ENCODE data around the gene ISG15.
"Not testable (repeated sequence)": the region's sequence is repeated elsewhere in the genome, so short reads cannot be mapped to it uniquely, and the experiment has no call there.

Gene ISG15

DNA sequence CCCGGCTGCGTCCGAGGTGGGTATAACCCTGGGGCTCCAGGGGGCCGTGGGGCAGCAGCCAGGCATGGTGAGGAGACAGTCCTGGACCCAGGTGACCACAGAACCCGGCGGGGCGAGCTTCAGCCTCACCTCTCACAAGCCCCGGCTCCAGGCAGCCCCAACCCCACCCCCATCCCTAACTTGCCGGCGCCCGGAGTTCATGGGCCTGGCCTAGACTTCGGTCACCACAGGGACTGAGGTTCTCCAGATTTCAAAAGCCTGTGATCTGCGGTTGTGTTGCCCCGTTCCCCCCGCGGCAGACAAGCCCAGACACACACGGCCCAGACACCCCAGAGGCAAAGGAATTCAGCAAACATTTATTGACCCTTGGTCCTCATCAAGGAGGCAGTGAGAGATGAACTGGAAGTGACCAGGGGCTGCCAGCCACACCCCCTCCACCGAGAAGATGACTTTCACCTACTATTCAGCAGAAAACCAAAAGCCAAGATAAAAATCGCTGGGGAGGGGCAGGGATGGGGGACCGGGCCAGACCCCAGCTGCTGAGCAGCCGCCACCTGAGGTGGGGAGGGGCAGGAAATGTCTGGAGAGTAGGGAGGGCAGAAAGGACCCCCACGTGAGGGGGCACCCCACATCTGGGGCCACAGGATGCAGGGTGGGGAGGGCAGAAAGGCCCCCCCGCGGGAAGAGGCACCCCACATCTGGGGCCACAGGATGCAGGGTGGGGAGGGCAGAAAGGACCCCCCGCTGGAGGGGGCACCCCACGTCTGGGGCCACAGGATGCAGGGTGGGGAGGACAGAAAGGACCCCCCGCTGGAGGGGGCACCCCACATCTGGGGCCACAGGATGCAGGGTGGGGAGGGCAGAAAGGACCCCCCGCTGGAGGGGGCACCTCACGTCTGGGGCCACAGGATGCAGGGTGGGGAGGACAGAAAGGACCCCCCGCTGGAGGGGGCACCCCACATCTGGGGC is 17.3 kb upstream of the ISG15 start:
- DNase-seq (ENCODE audit: low spot score) = peak; percentile 11

DNA sequence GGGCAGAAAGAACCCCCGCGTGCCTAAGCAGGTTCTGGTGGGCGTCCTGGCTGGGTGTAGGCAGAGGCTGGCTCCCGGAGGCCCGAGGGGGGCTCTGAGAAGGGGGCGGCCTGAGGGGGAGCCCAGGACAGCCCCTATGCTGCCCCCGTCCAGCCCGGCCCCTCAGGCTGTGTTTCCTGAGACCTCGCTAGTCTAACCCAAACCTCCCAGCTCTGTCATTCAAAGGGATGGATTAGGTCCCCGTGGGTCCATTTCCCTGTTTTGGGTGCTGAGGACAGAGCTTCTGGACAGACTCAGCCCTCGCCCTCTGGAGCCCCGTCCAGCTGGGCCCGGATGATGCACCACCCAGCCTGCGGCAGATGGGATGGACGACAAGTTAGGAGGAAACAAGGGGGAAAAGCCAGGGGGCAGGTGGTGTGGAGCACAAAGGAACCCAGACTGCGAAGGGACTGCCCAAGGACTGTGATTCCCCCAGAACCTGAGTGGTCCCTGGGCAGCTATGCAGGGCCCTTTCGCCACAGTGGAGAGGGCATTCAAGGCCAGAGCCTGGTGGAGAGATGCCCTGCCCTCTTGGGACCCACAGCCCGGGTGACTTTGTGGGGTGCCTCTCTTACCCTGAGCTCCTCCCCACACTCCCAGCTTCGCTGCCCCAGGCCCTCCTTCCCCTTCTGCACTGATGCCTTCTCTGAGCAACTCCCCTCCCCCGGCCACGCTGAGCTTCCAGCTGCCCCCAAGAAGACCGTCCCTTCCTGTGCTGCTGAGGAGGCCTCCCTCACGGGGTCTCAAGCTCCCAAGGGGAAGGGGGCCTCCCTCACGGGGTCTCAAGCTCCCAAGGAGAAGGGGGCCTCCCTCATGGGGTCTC is 16.2 kb upstream of the ISG15 start:
- peak; percentile 11 for DNase-seq (ENCODE audit: low spot score)

DNA sequence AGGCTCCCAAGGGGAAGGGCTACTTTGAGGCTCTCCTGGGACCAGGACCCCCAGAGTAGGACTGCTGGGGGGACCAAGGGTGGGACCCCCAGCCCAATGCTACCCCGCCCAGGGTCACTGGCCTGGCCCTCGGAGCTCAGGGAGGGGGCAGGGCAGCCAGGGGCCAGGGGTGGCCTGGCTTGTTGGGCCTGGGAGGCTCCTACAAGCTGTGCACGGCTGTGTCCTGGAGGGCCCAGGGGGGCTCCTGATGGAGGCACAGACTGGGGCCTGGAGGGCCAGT is 15.6 kb upstream of the ISG15 start:
- DNase-seq (ENCODE audit: low spot score) = peak; percentile 13

DNA sequence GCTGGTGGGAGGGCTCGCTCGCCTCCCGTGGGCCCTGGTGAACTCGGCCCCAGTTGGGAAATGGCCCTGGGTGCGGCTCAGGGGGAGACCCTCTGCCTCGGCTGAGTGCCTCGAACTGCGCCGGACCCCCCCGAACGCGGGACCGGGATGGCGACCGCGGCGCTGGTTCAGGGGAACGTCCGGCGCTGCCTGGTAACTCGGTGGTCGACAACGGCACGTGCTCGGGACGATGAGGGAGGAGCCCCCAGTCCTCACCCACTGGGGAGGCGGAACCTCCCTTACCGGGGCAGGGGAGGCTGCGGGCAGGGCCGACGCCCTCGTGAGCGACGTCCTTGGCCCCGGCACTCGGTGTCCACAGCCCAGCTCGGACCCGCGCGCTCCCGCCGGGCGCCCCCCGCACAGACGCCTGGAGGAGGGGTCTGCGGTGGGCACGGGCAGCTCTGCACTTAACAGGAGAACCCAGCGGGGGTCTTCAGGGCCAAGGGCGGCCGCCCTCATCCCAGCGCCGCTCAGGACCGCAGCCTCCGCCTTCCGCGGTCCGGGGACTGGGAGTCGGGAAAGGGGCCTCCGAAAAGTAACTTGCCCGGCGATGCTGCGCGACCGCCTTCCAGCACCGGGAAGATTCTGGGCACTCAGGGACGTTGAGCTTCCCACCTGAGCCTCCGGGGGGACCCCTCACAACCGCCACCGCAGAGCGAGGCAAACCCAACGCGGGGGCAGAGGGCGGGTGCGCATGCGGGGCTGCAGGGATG is 15.1 kb upstream of the ISG15 start:
- DNase-seq (ENCODE audit: low spot score) = peak; percentile 45

DNA sequence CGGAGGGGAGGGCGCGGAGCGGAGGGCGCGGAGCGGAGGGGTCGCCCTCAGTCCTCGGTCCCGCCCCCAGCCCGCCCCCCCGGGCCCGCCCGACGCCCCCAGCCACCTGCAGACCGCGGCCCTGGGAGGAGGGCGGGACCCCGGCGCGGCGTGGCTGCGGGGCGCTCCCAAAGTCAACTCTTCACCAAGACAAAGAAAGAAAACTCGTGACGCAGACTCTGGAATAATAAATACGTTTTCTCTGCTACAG is 14.6 kb upstream of the ISG15 start:
- no peak for DNase-seq (ENCODE audit: low spot score)

DNA sequence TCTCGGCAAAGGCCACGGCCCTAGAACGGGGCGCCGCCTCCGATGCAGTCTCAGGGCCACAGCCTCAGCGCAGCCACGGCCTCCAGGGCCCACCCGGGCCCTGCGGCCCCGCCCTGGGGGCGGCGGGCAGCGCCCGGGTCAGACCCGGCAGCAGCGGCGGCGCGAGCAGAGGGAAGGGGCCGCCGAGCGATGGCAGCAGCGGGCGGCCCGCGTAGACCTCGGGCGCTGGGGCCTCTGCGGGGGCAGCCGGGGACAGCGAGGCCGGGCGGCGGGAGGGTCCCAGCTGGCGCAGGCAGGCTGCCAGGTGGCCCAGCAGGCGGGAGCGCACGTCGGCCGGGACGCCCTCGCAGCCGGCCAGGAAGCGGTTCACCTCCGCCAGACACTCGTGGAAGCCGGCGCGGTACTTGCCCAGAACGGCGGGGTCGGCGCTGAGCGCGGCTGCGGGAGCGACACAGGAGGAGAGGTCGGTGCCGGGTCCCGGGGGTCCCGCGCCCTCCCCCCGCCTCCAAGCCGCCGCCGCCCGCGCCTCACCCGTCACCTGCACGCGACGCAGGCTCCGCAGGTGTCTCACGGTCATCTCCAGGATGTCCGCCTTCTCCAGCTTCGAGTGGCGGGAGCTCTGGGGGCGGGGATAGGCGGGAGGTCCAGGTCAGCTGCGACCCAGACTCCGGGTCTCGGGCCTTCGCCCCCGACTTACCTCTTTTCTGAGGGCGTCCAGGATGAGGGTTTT is 14.1 kb upstream of the ISG15 start:
- peak; percentile 59 for DNase-seq (ENCODE audit: low spot score)

DNA sequence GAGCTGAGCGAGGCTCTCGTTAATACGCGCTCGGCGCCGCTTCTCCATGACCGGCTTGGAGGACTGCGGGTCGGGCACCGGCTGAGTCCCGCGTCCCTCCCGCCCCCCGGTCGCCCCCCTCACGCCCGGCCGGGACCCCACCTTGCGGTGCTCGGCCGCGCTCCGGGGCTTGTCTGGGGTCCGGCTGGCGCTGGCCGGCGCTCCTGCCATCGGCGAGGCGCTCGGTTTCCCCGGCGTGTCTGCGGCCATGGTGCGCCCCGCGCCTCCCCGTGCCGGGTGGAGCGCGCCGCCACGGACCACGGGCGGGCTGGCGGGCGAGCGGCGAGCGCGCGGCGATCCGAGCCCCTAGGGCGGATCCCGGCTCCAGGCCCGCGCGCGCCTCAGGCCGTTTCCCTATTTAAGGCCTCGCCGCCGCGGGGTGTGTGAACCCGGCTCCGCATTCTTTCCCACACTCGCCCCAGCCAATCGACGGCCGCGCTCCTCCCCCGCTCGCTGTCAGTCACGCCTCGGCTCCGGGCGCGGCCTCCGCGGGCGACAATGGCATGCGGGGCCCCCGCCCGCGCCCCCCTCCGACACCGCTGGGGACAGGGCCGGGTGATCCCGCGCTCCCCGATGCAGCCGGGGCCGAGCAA is 13.5 kb upstream of the ISG15 start, which contains the start of gene HES4:
Gene HES4, minus strand, starts transcription at position 373 of the 632 bp plus-strand sequence. Its CDS starts 124 bp downstream, at position 249.
- peak; percentile 90 for DNase-seq (ENCODE audit: low spot score)

DNA sequence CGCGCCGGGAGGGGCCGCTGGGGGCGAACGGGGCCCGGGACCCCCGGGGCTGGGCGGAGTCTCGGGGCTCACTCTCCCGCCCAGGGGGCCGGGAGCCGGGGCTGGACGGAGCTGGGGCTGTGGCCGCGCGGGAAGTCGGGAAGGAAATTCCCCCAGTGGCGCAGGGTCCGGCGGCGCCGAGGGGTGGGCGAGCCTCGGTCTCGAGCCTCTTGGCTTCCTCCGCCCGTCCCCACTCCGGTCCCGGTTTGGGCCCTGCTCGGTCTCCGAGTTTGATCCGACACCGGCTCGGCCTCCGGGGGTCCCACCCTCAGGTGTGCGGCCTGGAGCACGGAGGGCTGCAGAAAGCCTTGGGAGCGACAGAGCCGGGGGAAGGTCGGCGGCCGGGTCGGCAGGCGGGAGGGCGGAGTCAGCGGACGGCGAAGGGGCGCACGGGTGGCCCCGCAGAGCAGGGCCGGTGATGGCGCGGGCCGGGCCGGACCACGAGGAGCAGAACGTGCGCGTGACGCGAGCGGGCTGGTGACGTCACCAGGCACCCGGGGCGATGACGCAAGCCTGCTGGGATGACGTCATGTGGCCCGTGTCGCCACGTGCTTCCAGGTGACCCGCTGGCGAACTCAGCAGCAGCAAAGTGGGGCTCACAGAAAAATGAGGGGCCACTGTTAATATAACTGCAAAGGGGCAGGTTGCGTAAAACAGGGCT is 12.8 kb upstream of the ISG15 start:
- peak; percentile 81 for DNase-seq (ENCODE audit: low spot score)

DNA sequence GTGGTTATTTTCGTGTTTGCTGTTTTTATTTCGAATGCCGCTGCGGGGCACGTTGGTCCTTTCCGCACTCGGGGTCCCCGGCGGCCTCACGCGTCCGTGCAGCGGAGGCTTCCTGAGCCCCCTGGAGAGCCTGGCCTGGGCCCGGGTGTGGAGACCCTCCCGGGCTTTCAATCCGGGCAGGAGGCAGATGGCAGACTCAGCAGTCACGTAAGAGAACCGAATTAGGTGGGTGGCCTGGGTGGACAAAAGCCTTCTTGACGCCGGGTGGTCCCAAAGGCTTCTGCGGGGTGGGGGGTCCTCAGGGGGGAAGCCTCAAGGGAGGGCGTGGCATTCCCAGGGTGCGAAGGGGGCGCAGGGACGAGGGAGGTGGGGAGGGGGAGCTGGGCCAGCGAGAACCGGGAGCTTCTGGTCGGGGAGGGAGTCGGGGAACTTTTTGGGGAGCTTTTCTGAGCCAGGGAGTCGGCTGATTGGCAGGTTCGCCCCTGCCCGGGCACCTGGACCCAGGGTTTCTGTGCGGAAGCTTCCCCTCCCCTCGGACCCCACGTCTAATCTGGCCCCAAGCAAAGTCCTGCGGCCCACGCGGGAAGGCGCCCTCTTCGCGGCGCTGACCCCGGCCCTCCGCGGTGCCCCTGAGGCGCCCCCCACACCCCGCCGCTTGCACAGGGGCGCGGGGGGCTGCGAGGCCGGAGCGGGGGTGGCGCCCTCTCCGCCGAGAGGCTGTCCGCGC is 12.1 kb upstream of the ISG15 start:
- DNase-seq (ENCODE audit: low spot score) = peak; percentile 51

DNA sequence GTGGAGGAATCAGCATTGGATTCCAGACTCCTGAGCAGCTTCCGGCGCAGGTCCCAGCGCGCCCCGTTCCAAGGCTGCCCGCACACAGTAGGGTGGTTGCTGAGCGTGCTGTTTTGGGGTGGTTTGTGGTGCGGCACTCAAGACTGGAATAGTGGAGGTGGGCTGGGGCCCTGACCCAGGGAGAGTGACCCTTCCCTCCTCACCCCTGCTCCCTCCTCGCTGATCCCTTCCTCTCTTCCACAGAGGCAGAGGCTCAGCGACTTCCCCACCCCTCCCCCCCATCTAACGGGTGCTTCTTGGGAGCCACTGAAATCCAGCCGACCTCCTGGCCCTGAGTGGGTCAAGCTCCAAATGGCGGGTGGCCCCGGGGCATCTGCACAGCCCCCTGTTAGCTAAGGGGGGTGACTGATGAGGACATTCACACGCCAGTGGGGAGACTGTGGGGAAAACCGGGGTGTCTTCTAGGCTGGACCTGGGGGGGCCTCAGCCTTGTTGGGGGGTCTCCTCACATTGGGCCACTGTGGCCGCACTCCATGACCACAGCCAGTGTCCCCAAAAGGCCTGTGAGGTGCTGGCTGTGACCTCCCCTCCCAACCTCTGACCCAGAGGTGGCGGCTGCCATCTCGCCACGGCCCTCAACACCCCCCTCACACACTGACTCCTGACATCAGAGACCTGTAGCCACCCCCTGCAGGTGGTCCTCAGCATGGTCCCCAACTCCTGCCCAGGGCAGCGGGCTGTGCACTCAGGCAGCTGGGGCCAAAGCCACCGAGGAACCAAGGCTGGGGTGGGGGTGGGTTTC is 9.5 kb upstream of the ISG15 start:
- no peak for DNase-seq (ENCODE audit: low spot score)

DNA sequence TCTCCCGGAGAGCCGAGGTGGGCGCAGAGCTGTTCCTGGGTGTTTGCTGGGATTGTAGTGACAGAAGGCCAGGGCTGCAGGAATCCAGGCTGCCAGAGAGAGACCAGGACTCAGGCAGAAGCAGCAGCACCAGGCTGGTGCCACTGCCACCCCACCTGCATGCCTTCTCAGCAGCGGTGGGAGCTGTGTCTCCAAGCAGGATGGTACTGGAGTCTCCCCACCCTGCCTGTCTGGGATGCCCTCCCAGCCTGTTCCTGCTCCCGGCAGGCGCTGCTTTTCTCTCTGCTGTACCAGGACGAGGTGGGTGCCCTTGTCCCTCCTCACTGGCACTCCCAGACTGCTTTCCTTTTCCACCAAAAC is 8.9 kb upstream of the ISG15 start:
- DNase-seq (ENCODE audit: low spot score) = no peak

DNA sequence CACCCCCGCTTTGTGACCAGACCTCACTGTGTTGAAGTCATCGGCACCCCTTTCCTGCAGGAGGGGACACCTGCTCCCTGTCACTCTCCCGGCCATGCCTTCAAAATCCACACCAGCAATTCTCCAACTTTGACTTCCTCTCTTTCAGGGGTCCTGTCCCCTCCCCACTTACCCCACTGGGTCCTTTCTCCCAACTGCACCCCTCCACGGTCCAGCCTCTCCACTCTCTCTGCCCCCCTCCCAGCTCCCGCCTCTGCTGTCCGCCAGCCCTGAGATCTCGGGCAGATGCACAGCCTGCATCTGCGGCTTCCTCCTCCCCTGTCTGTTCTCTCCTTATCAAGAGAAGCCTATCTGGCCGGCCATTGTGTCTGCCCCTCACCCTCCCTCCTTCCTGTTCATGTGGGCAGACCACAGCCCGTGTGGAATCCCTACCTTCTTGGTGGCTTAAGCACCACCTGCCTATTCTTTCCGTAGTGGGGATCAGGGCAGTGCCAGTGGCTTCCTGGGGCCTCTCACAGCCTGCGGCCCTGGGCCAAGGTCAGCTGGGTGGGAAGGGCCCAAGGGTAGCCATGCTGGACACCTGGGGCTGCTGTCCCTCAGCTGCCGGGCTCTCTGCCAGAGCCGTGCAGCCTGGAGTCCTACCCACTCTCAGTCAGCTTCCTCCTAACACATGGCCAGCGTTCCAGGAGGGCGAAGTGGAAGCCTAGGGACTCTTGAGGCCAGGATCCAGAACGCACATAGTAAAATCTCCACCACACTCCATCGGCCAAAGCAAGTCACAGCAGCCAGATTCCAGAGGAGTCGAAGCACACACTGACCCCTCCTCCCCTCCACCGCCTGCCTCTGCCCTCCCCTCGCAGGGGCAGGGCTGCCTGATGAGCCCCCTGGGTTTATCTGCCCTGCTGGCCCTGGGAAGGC is 8.3 kb upstream of the ISG15 start:
- DNase-seq (ENCODE audit: low spot score) = peak; percentile 37

DNA sequence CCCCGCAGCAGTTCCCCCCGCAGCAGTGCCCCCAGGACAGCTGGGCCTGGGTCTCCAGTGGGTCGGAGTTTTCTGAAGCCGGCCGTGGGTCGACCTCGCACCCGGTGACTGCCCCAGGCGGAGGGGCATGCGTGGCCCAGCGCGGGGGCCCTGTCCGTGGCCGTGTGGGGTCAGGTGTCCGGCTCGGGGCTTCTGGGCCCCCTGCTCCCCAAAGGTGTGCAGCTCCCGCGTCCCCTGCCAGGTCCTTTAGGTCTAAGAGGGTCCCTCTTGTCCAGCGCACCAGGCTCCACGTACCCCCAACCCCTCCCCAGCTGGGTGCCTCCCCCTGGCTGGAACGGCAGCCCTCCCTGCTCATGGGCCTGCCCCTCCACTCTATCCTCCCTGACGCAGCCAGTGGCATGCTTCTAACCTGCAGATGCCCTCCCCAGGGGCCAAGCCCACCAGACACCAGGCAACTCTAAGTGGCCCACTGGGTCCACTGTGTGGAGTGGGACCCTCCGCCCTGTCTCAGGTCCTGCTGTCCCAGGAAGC is 7.5 kb upstream of the ISG15 start:
- DNase-seq (ENCODE audit: low spot score) = no peak

DNA sequence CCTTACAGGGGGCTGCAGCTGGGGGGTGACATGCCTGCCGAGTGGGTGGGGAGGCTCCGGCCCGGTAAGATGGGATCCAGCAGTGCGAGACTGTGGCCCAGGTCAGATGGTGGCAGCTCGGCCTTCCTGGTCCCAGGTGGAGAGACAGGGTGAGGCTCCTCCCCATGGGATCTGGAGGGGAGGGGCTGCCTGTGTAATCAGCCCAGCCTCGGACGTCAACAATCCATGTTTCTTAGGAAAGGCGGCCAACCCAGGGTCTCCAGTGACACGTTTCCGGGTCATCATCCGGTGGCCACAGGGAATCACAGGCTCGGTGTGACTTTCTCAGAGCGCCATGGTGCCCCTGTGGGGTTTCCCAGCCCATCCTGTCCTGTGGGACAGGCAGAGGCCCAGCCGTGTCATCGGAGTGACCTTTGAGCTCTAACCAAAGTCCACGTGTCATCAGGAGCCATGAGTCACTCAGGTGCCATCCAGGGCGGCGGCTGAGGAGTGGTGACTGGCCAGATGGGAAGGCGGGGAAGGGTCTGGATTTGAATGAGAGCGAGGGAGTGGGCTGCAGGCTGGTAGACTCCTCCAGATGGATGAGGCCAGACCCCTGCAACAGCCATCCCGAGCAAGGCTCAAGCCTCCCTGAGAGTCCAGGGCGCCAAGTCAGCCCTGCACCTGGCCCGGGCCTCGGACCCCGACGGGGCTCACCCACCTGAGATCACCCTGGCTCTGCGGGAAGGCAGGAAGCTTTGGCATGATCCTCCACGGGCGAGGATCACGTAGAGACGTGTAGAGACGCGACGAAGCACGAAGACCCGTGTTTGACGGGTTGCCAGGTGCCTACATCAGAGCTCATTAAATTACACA is 6.8 kb upstream of the ISG15 start:
- no peak for DNase-seq (ENCODE audit: low spot score)

DNA sequence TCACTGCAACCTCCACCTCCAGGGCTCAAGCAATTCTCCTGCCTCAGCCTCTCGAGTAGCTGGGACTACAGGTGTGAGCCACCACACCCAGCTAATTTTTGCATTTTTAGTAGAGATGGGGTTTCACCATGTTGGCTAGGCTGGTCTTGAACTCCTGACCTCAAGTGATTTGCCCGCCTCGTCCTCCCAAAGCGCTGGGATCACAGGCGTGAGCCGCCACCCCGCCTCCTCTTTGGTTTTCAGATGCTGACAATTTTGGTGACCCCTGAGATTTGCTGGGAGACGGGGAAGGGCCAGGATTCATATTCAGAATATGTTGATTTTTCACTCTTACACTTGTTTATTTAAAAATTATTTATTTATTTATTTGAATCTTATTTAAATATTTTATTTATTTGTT is 3.2 kb upstream of the ISG15 start:
- DNase-seq (ENCODE audit: low spot score) = not testable (repeated sequence)

DNA sequence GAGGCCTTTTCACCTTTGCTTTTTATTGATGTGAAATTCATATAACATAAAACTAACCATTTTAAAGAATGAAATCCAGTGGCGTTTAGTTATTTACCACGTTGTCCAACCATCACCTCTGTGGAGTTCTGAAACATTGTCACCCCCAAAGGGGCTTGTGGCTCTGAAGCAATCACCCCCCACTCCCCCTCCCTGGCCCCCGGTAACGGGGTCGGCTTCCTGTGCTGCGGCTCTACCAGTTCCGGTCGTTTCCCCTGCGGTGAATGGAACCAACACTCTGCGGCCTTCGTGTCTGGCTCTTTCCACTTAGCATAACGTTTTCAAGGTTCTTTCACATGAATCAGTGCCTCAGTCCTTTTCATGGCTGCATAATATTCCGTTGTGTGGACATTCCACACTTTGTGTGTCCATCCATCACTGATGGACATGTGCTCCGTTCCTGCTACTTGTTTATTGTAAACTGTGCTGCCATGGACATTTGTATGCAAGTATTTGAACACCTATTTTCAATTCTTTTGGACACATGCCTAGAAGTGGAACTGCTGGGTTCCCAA is 1.8 kb upstream of the ISG15 start:
- DNase-seq (ENCODE audit: low spot score) = no peak

DNA sequence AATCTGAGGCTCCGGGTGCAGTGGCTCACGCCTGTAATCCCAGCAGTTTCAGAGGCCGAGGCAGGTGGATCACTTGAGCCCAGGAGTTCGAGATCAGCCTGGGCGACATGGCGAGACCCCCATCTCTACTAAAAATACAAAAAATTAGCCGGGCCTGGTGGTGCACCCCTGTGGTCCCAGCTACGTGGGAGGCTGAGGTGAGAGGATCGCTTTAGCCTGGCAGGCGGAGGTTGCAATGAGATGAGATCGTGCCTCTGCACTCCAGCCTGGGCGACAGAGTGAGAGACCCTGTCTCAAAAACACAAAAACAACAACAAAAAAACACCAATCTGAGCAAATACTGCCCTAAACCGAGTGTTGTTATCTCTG is 577 bp upstream of the ISG15 start:
- DNase-seq (ENCODE audit: low spot score) = not testable (repeated sequence)

Measured in iPS-NIHi11 (cell line).